GM10248 (cell line): ENCODE results near the gene PIGZ.
A peak's percentile ranks its signal among the peaks of the same experiment; 100 is the strongest.

Source experiments
- CTCF ChIA-PET: fragments of 300-600 bp; sonication (Branson Sonifier 250); formaldehyde crosslinking; extraction: SDS; loops from one replicate; lab custom pipeline; 2021; ENCODE audit warnings: antibody characterized with exemption; lab: Yijun Ruan, JAX
- POLR2A ChIA-PET: fragments of 350-650 bp; sonication (Branson Sonifier 250); formaldehyde crosslinking; extraction: SDS; loops from one replicate; lab custom pipeline; 2020; ENCODE audit warnings: antibody characterized with exemption; lab: Yijun Ruan, JAX
- DNase-seq: peaks from one replicate; pipeline ENCODE4 v3.0.0; 2012; ENCODE audit errors: extremely low spot score
- CTCF ChIP-seq: IDR thresholded peaks from 2 replicates; pipeline ENCODE4 v1.5.1; 2012; ENCODE audit warnings: mild to moderate bottlenecking, low read depth; ENCODE audit errors: extremely low read depth, missing control alignments, control extremely low read depth

PIGZ gene

GRCh38 chr3:197002701-197003454, 34.2 kb upstream of the PIGZ start:
- CTCF ChIA-PET: interaction anchor here (0.7 to 7.6 kb wide), 22 partner anchors 9 to 451 kb away, joined by 3 to 47 read pairs (median 4); partner anchors contain the start of gene MELTF
- TF ChIP-seq CTCF: peak; percentile 95
- peak; percentile 94 for DNase-seq
- POLR2A ChIA-PET: interaction anchor here (0.5 to 1.2 kb wide), 4 partner anchors 27 to 539 kb away, joined by 4 to 6 read pairs (median 4); partner anchors contain the start of gene MELTF

- ChIA-PET CTCF (interaction anchor here (0.6 to 7.6 kb wide), 16 partner anchors 9 to 452 kb away, joined by 3 to 47 read pairs (median 4); no protein-coding TSS in a partner anchor), POLR2A (no interaction called here)
- no peak for DNase-seq
- no peak for TF ChIP-seq CTCF
These were observed 33.5 kb upstream of the PIGZ start for GRCh38 chr3:197001972-197002700.

- ChIA-PET POLR2A (no interaction called here), CTCF (interaction anchor here (1.5 to 7.6 kb wide), 5 partner anchors 15 to 473 kb away, joined by 3 to 47 read pairs (median 10); no protein-coding TSS in a partner anchor)
- no peak for TF ChIP-seq CTCF
- no peak for DNase-seq
These were observed 32.7 kb upstream of the PIGZ start for GRCh38 chr3:197001106-197001971.

- no peak for TF ChIP-seq CTCF
- no peak for DNase-seq
- CTCF ChIA-PET: interaction anchor here (1.6 to 7.6 kb wide), 3 partner anchors 30 to 471 kb away, joined by 3 to 47 read pairs (median 5); partner anchors contain the start of gene MELTF
- POLR2A ChIA-PET: no interaction called here
These were observed 31.6 kb upstream of the PIGZ start for GRCh38 chr3:197000211-197000610.

GRCh38 chr3:196998966-196999760, 30.5 kb upstream of the PIGZ start:
- no peak for DNase-seq
- TF ChIP-seq CTCF: no peak
- POLR2A ChIA-PET: interaction anchor here (0.6 kb wide), 1 partner anchor 403 kb away, joined by 4 read pairs; no protein-coding TSS in a partner anchor
- CTCF ChIA-PET: interaction anchor here (0.8 to 1.7 kb wide), 6 partner anchors 7 to 470 kb away, joined by 3 to 5 read pairs (median 4); partner anchors contain the start of genes MELTF and NCBP2
